Measurements from ENCODE around the gene RNU11. TPM values are rescaled to one million over a fixed set of nuclear protein-coding genes. Genes with fewer than 3 reads are reported as not detected.

Gene RNU11
- not detected in 5 replicates for total RNA-seq (2022; extraction: Qiagen RNA extraction; ENCODE audit: low read depth)

DNA sequence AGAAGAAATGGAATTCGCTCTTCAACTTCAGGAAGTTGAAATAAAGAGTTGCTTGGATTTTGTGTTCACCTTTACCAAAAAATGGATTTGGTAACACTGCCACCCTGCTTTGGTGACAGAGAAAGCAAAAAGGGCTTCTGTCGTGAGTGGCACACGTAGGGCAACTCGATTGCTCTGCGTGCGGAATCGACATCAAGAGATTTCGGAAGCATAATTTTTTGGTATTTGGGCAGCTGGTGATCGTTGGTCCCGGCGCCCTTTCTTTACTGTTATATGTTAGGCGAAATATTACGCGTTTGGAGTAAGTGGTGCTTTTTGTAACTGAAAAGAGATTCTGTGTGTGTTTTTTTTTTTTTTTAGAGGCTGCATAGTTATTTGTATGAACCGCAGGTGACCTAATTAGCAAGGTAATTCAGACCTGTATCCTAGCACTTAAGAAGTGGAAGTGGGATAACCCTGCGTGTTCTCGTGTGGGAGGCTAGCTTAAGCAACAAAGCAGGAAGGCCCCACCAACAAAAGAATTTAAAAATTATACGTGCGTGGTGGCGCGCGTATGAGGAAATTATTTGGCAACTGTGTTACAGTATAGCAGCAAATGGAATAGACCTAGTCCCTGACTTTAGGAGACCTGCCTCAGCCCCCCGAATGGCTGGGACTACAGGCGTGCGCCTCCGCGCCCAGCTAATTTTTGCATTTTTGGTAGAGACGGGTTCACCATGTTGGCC, at the start of gene RNU11:
TSS of gene RNU11 (plus strand) at position 127 of the 725 bp plus-strand sequence.

DNA sequence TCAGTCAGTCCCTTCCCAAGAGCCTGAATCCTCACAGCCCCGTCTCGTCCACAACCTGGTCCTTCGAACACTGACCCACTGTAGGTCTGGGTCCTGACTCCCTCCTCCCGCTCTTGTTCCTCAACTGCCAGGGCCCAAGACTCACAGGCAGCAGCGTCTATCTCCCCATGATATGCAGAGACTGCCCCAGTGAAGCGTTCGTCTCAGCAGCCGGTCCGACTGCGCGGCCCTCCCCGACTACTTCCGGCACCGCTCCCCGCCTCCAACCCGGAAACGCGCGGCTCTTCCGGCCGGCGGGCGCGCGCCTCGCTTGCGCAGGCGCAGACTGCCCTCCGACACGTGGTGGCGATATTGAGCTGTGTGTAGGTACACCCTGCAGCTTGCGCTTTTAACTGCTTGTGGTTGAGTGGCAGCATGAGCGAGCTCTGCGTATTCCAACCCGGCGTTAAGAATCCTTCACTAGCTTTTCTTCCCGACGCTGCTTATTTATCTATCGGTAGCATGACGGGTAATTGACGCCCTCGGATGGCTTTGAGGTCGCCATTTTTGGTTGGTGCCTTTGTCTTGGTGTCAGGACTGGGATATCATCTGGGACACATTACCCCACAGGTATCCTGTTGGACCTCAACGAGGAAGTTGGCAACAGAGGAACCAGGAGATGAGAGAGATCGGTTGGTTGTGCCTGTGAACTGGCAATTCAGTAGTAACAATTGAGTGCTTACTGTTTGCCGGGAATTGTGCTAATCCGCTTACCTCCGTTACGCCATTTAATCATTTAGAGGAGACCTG, 5.4 kb upstream of the RNU11 start, which contains the start of gene TAF12:
TSS of gene TAF12 (minus strand) at position 221 of the 789 bp plus-strand sequence. CDS start 20,986 bp downstream, outside the sequence.

DNA sequence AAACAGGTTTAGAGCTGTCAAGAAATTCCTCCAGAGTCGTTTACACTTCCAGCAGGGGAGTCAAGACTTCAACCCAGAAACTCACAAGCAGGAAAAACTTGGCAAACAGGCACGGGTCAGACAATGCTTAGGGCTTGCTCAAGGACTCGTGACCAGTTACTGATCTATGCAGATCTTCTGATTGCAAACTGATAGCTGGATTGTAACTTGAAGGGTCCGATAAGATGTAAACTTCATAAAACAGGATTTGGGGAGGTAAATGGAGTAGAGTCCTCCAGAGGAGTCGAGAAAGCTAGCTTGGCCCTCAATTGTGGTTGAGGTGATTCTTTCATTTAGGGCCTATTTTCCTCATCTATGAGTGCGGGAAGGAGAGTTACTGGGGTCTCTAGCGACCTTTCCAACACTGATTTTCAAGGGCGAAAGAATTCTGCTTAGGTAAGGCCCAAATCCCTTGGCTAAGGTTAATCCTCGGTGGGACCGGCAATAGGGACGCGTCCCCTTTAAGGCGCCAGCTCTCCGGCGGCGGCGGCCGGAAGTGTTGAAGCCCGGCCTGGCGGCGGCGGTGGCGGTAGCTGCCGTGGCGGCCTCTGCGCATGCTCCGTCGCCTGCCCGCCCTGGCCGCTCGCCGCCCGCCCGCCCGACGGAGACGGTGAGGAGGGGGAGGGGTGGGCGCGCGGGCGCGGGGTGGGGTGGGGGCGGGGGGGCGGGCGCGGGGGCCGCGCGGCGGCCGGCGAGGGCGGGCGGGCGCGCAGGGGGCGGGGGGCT, 20.0 kb downstream of the RNU11 start, which contains the start of gene GMEB1:
TSS of gene GMEB1 (plus strand) at position 594 of the 765 bp plus-strand sequence. CDS start 14,829 bp downstream, outside the sequence.

Other genes starting within 250 kb of the RNU11 start
- 82.3 to 86.1 TPM (median 82.8 TPM) in 5 replicates for gene RCC1, start 142.6 kb upstream of the RNU11 start, total RNA-seq (2022; extraction: Qiagen RNA extraction; ENCODE audit: low read depth)
- 16.6 to 25.8 TPM (median 23.6 TPM) in 5 replicates for gene TRNAU1AP, start 95.5 kb upstream of the RNU11 start, total RNA-seq (2022; extraction: Qiagen RNA extraction; ENCODE audit: low read depth)
- gene RAB42, start 56.3 kb upstream of the RNU11 start, total RNA-seq (2022; extraction: Qiagen RNA extraction; ENCODE audit: low read depth): 1.1 to 2.8 TPM (median 2.3 TPM) in 5 replicates
- gene TAF12, start 5.5 kb upstream of the RNU11 start, total RNA-seq (2022; extraction: Qiagen RNA extraction; ENCODE audit: low read depth): 14.6 to 15.4 TPM (median 14.8 TPM) in 5 replicates
- gene GMEB1, start 20.2 kb downstream of the RNU11 start, total RNA-seq (2022; extraction: Qiagen RNA extraction; ENCODE audit: low read depth): 6.4 to 7.1 TPM (median 6.6 TPM) in 5 replicates
- gene YTHDF2, start 88.3 kb downstream of the RNU11 start, total RNA-seq (2022; extraction: Qiagen RNA extraction; ENCODE audit: low read depth): 51.2 to 59.1 TPM (median 53.4 TPM) in 5 replicates
- 0.02 to 0.06 TPM (median 0.04 TPM) in 4 of 5 replicates, not detected in the other for gene OPRD1, start 163.6 kb downstream of the RNU11 start, total RNA-seq (2022; extraction: Qiagen RNA extraction; ENCODE audit: low read depth)

Measured in A549 treated with CpdA at 1 μM for 4 hours (cell line).